Measurements from ENCODE around the gene TMEM165. TPM values are rescaled to one million over a fixed set of nuclear protein-coding genes. Genes with fewer than 3 reads are reported as not detected.

The TMEM165 gene
- total and polyA plus RNA-seq, 5 experiments from 2014 or later = 16.0 to 63.3 (median 32.7) TPM

- Mint-ChIP-seq H3K36me3 (no peaks in the 10 kb centered on the region), H3K27me3 (no peaks in the 10 kb centered on the region), H3K4me3 (no peak overlapping the region), H3K9me3 (no peaks in the 10 kb centered on the region), H3K27ac (no peak overlapping the region), H3K4me1 (peaks cover 0 to 1% (median 0%) of the 10 kb centered on the region in 4 donors)
- POLR2A ChIA-PET = no interaction called here
- DNase-seq (no peak), ATAC-seq (no peak)
Observed at GRCh38 chr4:55376698-55377097, 19.1 kb upstream of the TMEM165 start.

- Mint-ChIP-seq H3K9me3 (no peaks in the 10 kb centered on the region), H3K27me3 (no peaks in the 10 kb centered on the region), H3K36me3 (no peaks in the 10 kb centered on the region), H3K27ac (no peak overlapping the region), H3K4me3 (no peak overlapping the region), H3K4me1 (peaks cover 0 to 1% (median 0%) of the 10 kb centered on the region in 4 donors)
- no peak for ATAC-seq
- POLR2A ChIA-PET = no interaction called here
- no peak for DNase-seq
Observed at GRCh38 chr4:55378617-55379467, 16.9 kb upstream of the TMEM165 start.

GRCh38 chr4:55380576-55380975, 15.2 kb upstream of the TMEM165 start:
- no peak overlapping the region for H3K27ac Mint-ChIP-seq
- H3K9me3 Mint-ChIP-seq = no peaks in the 10 kb centered on the region
- DNase-seq (no peak), ATAC-seq (no peak)
- H3K4me3 Mint-ChIP-seq = no peak overlapping the region
- POLR2A ChIA-PET = no interaction called here
- H3K4me1 Mint-ChIP-seq = peaks cover 0 to 1% (median 0%) of the 10 kb centered on the region in 4 donors
- no peaks in the 10 kb centered on the region for H3K27me3 Mint-ChIP-seq
- H3K36me3 Mint-ChIP-seq = no peaks in the 10 kb centered on the region

- POLR2A ChIA-PET = no interaction called here
- Mint-ChIP-seq H3K27ac (no peak overlapping the region), H3K27me3 (no peaks in the 10 kb centered on the region), H3K4me3 (no peak overlapping the region), H3K36me3 (no peaks in the 10 kb centered on the region), H3K4me1 (peaks cover 0 to 1% (median 0%) of the 10 kb centered on the region in 4 donors), H3K9me3 (no peaks in the 10 kb centered on the region)
- DNase-seq (no peak), ATAC-seq (no peak)
Observed at GRCh38 chr4:55381502-55381901, 14.3 kb upstream of the TMEM165 start.

- no peaks in the 10 kb centered on the region for H3K27me3 Mint-ChIP-seq
- DNase-seq (no peak), ATAC-seq (no peak)
- H3K27ac Mint-ChIP-seq = no peak overlapping the region
- H3K9me3 Mint-ChIP-seq = no peaks in the 10 kb centered on the region
- H3K4me3 Mint-ChIP-seq = no peak overlapping the region
- no peaks in the 10 kb centered on the region for H3K4me1 Mint-ChIP-seq
- POLR2A ChIA-PET = no interaction called here
- no peaks in the 10 kb centered on the region for H3K36me3 Mint-ChIP-seq
Observed at GRCh38 chr4:55382488-55383003, 13.2 kb upstream of the TMEM165 start.

- Mint-ChIP-seq H3K9me3 (no peaks in the 10 kb centered on the region), H3K4me3 (no peak overlapping the region)
Observed at GRCh38 chr4:55385201-55385649, 10.5 kb upstream of the TMEM165 start.

GRCh38 chr4:55386073-55386472, 9.7 kb upstream of the TMEM165 start:
- Mint-ChIP-seq H3K36me3 (no peaks in the 10 kb centered on the region), H3K9me3 (no peaks in the 10 kb centered on the region), H3K27me3 (no peaks in the 10 kb centered on the region), H3K4me3 (no peak overlapping the region), H3K4me1 (no peaks in the 10 kb centered on the region), H3K27ac (no peak overlapping the region)
- no peak for DNase-seq
- no peak for ATAC-seq
- POLR2A ChIA-PET = no interaction called here

More at GRCh38 chr4:55385201-55385649, 10.5 kb upstream of the TMEM165 start:
- no peak for ATAC-seq
- Mint-ChIP-seq H3K36me3 (no peaks in the 10 kb centered on the region), H3K27ac (no peak overlapping the region), H3K4me1 (no peaks in the 10 kb centered on the region), H3K27me3 (no peaks in the 10 kb centered on the region)
- DNase-seq = no peak
- POLR2A ChIA-PET = no interaction called here

GRCh38 chr4:55386840-55387239, 8.9 kb upstream of the TMEM165 start:
- Mint-ChIP-seq H3K4me1 (no peaks in the 10 kb centered on the region), H3K36me3 (no peaks in the 10 kb centered on the region), H3K27me3 (no peaks in the 10 kb centered on the region), H3K27ac (no peak overlapping the region), H3K9me3 (no peaks in the 10 kb centered on the region), H3K4me3 (no peak overlapping the region)
- no peak for ATAC-seq
- DNase-seq = no peak
- POLR2A ChIA-PET = no interaction called here

- POLR2A ChIA-PET = interaction anchor here (0.8 to 2.3 kb wide), 2 partner anchors 152 to 155 kb away, joined by 3 to 6 read pairs; no protein-coding TSS in a partner anchor
- H3K4me3 Mint-ChIP-seq = peak overlapping the region in 7 of 10 donors; percentile 26 to 99 (median 41)
Observed at GRCh38 chr4:55393461-55394320, 2.1 kb upstream of the TMEM165 start.

GRCh38 chr4:55395218-55395528, 584 bp upstream of the TMEM165 start:
- Mint-ChIP-seq H3K36me3 (peaks cover 0 to 13% (median 0%) of the 10 kb centered on the region in 3 donors), H3K4me1 (peaks cover 20 to 40% (median 37%) of the 10 kb centered on the region in 4 donors), H3K4me3 (peak overlapping the region; percentile 93 to 100 (median 98)), H3K27ac (peak overlapping the region; percentile 95 to 100 (median 98)), H3K9me3 (no peaks in the 10 kb centered on the region), H3K27me3 (no peaks in the 10 kb centered on the region)
- POLR2A ChIA-PET = interaction anchor here (0.8 to 2.2 kb wide), 10 partner anchors 14 to 992 kb away, joined by 3 to 16 read pairs (median 5); partner anchors contain the start of genes AASDH, CEP135, CLOCK and EXOC1
- DNase-seq (no peak), ATAC-seq (no peak)

More at GRCh38 chr4:55393461-55394320, 2.1 kb upstream of the TMEM165 start:
- Mint-ChIP-seq H3K9me3 (no peaks in the 10 kb centered on the region), H3K27ac (peak overlapping the region in 3 of 10 donors; percentile 12 to 95 (median 54)), H3K27me3 (no peaks in the 10 kb centered on the region), H3K4me1 (peaks cover 18 to 32% (median 29%) of the 10 kb centered on the region in 4 donors), H3K36me3 (peaks cover 0 to 9% (median 0%) of the 10 kb centered on the region in 3 donors)
- ATAC-seq (no peak), DNase-seq (no peak)

GRCh38 chr4:55396308-55397125, 760 bp downstream of the TMEM165 start:
- POLR2A ChIA-PET = interaction anchor here (0.6 to 2.2 kb wide), 11 partner anchors 12 to 1039 kb away, joined by 3 to 16 read pairs (median 5); partner anchors contain the start of genes AASDH, CEP135, CLOCK and EXOC1
- Mint-ChIP-seq H3K4me3 (peak overlapping the region; percentile 87 to 100 (median 94)), H3K9me3 (no peaks in the 10 kb centered on the region), H3K27me3 (no peaks in the 10 kb centered on the region), H3K36me3 (peaks cover 0 to 24% (median 0%) of the 10 kb centered on the region in 3 donors), H3K4me1 (peaks cover 20 to 51% (median 47%) of the 10 kb centered on the region in 4 donors), H3K27ac (peak overlapping the region; percentile 55 to 99 (median 78))
- DNase-seq = peak in 9 of 10 donors; percentile 2 to 32 (median 18)
- peak; percentile 2 to 16 for ATAC-seq

GRCh38 chr4:55397126-55397436, 1.3 kb downstream of the TMEM165 start:
- POLR2A ChIA-PET = interaction anchor here (0.7 kb wide), 1 partner anchor 149 kb away, joined by 5 read pairs; the partner anchor contains the start of gene CLOCK
- ATAC-seq (no peak), DNase-seq (no peak)
- Mint-ChIP-seq H3K9me3 (no peaks in the 10 kb centered on the region), H3K36me3 (peaks cover 0 to 24% (median 0%) of the 10 kb centered on the region in 3 donors), H3K4me3 (peak overlapping the region; percentile 79 to 93 (median 87)), H3K27me3 (no peaks in the 10 kb centered on the region), H3K4me1 (peaks cover 20 to 51% (median 47%) of the 10 kb centered on the region in 4 donors), H3K27ac (peak overlapping the region; percentile 3 to 94 (median 74))

All from naive thymus-derived CD8-positive, alpha-beta T cell (primary cell).